Measurements from ENCODE around the gene SDF2. TPM values are rescaled to one million over a fixed set of nuclear protein-coding genes. Genes with fewer than 3 reads are reported as not detected.

SDF2 gene
- total and polyA plus RNA-seq, 9 of the 15 experiments (the other 6 are each of a cell fraction or from before 2014, with no cell fraction given): 41.2 to 132 (median 65.6) TPM

DNA sequence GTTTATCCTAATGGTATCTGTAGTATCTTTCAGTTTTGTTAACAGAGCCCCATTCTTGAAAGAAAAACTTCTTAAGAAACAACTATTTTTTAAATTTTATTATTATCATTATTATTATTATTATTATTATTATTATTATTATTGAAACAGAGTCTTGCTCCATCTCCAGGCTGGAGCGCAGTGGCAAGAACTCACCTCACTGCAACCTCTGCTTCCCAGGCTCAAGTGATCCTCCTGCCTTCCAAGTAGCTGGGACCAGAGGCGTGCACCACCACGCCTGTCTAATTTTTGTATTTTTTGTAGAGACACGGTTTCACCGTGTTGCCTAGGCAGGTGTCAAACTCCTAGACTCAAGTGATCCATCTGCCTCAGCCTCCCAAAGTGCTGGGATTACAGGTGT is 23.7 kb upstream of the SDF2 start:
- no peak overlapping the region for H3K4me3 ChIP-seq
- CTCF ChIA-PET (ENCODE audit: low intra/inter-chr PET ratio): interaction anchor here (0.6 kb wide), 2 partner anchors 14 to 427 kb away, joined by 3 to 4 read pairs; no protein-coding TSS in a partner anchor
- no peak overlapping the region for H3K27ac ChIP-seq (ENCODE audit: extremely low read depth, low read depth, low read length)
- H3K36me3 ChIP-seq (ENCODE audit: control insufficient read depth, insufficient read depth, low read length): peaks cover 97% of the 10 kb centered on the region
- H3K9ac ChIP-seq (ENCODE audit: insufficient read depth in 1 of 2, low read depth in 2 of 2, low read length in 2 of 2): no peak overlapping the region
- no peaks in the 10 kb centered on the region for H3K4me1 ChIP-seq (replicated peaks in 1 of 2; ENCODE audit: control insufficient read depth in 2 of 2, insufficient read depth in 2 of 2, low read length in 2 of 2)
- intact Hi-C loops (cut with micrococcal nuclease): no loop called here
- POLR2A ChIA-PET: interaction anchor here (0.6 to 0.9 kb wide), 2 partner anchors 9 to 58 kb away, joined by 3 read pairs; no protein-coding TSS in a partner anchor
- H3K9me3 ChIP-seq (replicated peaks; ENCODE audit: control insufficient read depth, insufficient read depth, low read depth, low read length): no peaks in the 10 kb centered on the region
- DNase-seq (ENCODE audit: extremely low read depth in 1 of 4, low spot score in 3 of 4) (no peak), FAIRE-seq (no peak), ATAC-seq (no peak)
- H3K9me1 ChIP-seq (ENCODE audit: control insufficient read depth, insufficient read depth, low read length): no peaks in the 10 kb centered on the region
- no peak overlapping the region for H3K4me2 ChIP-seq (ENCODE audit: insufficient read depth, low read length)
- BruUV-seq (replicated peaks): no TSS peak
- no peak overlapping the region for H2AFZ ChIP-seq (ENCODE audit: low read depth, low read length)
- in situ Hi-C loops (cut with MboI): no loop called here
- no peaks in the 10 kb centered on the region for H3K27me3 ChIP-seq (ENCODE audit: control insufficient read depth in 2 of 2, insufficient read depth in 2 of 2, low read length in 2 of 2)
- no peaks in the 10 kb centered on the region for H4K20me1 ChIP-seq (replicated peaks; ENCODE audit: control insufficient read depth, insufficient read depth, low read length)
- 92% methylated on average over 5 of the region's 5 CpGs for WGBS (ENCODE audit: insufficient coverage, low coverage, missing lambda C conversion rate)
- H3K79me2 ChIP-seq (ENCODE audit: control insufficient read depth, insufficient read depth, low read length): no peaks in the 10 kb centered on the region
- TF ChIP-seq NEUROD1 (IDR thresholded peaks at IDR 0.05; ENCODE audit: borderline replicate concordance, low read depth, low read length, partially characterized antibody) (no peak), CXXC5 (CRISPR knock-in tag; IDR thresholded peaks at IDR 0.05) (no peak), CBFA2T3 (IDR thresholded peaks at IDR 0.05) (no peak), ZNF224 (CRISPR knock-in tag; IDR thresholded peaks at IDR 0.05) (no peak), SMARCA4 (IDR thresholded peaks at IDR 0.05) (no peak), PTTG1 (tag; IDR thresholded peaks at IDR 0.05; ENCODE audit: low read depth) (no peak), NCOA4 (IDR thresholded peaks at IDR 0.05; ENCODE audit: partially characterized antibody) (no peak), ZNF717 (CRISPR knock-in tag; IDR thresholded peaks at IDR 0.05) (no peak), PRMT5 (CRISPR knock-in tag; IDR thresholded peaks at IDR 0.05) (no peak)
- TF ChIP-seq, protein P1, sequence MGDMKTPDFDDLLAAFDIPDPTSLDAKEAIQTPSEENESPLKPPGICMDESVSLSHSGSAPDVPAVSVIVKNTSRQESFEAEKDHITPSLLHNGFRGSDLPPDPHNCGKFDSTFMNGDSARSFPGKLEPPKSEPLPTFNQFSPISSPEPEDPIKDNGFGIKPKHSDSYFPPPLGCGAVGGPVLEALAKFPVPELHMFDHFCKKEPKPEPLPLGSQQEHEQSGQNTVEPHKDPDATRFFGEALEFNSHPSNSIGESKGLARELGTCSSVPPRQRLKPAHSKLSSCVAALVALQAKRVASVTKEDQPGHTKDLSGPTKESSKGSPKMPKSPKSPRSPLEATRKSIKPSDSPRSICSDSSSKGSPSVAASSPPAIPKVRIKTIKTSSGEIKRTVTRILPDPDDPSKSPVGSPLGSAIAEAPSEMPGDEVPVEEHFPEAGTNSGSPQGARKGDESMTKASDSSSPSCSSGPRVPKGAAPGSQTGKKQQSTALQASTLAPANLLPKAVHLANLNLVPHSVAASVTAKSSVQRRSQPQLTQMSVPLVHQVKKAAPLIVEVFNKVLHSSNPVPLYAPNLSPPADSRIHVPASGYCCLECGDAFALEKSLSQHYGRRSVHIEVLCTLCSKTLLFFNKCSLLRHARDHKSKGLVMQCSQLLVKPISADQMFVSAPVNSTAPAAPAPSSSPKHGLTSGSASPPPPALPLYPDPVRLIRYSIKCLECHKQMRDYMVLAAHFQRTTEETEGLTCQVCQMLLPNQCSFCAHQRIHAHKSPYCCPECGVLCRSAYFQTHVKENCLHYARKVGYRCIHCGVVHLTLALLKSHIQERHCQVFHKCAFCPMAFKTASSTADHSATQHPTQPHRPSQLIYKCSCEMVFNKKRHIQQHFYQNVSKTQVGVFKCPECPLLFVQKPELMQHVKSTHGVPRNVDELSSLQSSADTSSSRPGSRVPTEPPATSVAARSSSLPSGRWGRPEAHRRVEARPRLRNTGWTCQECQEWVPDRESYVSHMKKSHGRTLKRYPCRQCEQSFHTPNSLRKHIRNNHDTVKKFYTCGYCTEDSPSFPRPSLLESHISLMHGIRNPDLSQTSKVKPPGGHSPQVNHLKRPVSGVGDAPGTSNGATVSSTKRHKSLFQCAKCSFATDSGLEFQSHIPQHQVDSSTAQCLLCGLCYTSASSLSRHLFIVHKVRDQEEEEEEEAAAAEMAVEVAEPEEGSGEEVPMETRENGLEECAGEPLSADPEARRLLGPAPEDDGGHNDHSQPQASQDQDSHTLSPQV (IDR thresholded peaks at IDR 0.05): no peak
- TF ChIP-seq, protein P2, sequence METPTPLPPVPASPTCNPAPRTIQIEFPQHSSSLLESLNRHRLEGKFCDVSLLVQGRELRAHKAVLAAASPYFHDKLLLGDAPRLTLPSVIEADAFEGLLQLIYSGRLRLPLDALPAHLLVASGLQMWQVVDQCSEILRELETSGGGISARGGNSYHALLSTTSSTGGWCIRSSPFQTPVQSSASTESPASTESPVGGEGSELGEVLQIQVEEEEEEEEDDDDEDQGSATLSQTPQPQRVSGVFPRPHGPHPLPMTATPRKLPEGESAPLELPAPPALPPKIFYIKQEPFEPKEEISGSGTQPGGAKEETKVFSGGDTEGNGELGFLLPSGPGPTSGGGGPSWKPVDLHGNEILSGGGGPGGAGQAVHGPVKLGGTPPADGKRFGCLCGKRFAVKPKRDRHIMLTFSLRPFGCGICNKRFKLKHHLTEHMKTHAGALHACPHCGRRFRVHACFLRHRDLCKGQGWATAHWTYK (CRISPR knock-in tag; IDR thresholded peaks at IDR 0.05): no peak
- TF ChIP-seq, protein P3, sequence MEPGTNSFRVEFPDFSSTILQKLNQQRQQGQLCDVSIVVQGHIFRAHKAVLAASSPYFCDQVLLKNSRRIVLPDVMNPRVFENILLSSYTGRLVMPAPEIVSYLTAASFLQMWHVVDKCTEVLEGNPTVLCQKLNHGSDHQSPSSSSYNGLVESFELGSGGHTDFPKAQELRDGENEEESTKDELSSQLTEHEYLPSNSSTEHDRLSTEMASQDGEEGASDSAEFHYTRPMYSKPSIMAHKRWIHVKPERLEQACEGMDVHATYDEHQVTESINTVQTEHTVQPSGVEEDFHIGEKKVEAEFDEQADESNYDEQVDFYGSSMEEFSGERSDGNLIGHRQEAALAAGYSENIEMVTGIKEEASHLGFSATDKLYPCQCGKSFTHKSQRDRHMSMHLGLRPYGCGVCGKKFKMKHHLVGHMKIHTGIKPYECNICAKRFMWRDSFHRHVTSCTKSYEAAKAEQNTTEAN (CRISPR knock-in tag; IDR thresholded peaks at IDR 0.05): no peak
